GM23248 (cell line): ENCODE measurements around the gene C17orf113.

Experiments
- EZH2 ChIP-seq: fragments of 200-600 bp; sonication (generic); IDR thresholded peaks from 2 replicates; pipeline ENCODE4 v1.6.1; 2018; ENCODE audit warnings: antibody characterized with exemption, mild to moderate bottlenecking; ENCODE audit not compliant: insufficient read depth, poor library complexity, severe bottlenecking
- EZH2phosphoT487 ChIP-seq: fragments of 200-600 bp; sonication (generic); IDR thresholded peaks from 2 replicates; pipeline ENCODE4 v1.6.1; 2018; ENCODE audit warnings: antibody characterized with exemption, moderate library complexity, mild to moderate bottlenecking, low read depth; ENCODE audit not compliant: insufficient read depth

- TF ChIP-seq EZH2 (no peak), EZH2phosphoT487 (no peak)
These were observed 47.6 kb downstream of the C17orf113 start for GRCh38 chr17:42002792-42003301.
